HG02884 (cell line): ENCODE measurements around the gene RTN4IP1.
"Not testable (repeated sequence)": the region's sequence is repeated elsewhere in the genome, so short reads cannot be mapped to it uniquely, and the experiment has no call there.

Experiments used
- ATAC-seq: cut with Tn5 transposase; IDR thresholded peaks from one replicate; pipeline ENCODE4 v1.9.1; 2021; ENCODE audit warnings: mild to moderate bottlenecking, moderate library complexity; ENCODE audit not compliant: unreplicated experiment

The RTN4IP1 gene

DNA sequence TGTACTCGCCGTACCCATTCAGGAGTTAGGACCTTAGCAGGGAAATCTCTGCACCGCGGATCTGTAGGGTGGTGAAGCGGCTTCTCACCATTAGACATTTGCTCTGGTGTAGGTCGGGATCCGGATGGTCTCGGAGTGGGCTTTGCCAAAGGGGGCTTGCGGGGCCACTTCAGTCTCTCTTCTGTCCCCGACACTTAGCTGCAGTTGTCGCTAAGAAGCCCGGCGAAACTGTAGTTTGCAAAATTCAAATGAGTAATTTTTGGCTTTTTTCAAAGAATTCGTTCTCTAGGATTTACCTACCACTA, 513 bp upstream of the RTN4IP1 start:
- no peak for ATAC-seq

- ATAC-seq: no peak
Measured at GRCh38 chr6:106628658-106629102, 618 bp downstream of the RTN4IP1 start.

- not testable (repeated sequence) for ATAC-seq
Measured at GRCh38 chr6:106627760-106628159, 1.5 kb downstream of the RTN4IP1 start.

GRCh38 chr6:106626485-106626884, 2.8 kb downstream of the RTN4IP1 start:
- no peak for ATAC-seq

- no peak for ATAC-seq
Measured at GRCh38 chr6:106623039-106623438, 6.3 kb downstream of the RTN4IP1 start.

GRCh38 chr6:106622412-106622811, 6.9 kb downstream of the RTN4IP1 start:
- no peak for ATAC-seq

- no peak for ATAC-seq
Measured at GRCh38 chr6:106620931-106621672, 8.2 kb downstream of the RTN4IP1 start.

DNA sequence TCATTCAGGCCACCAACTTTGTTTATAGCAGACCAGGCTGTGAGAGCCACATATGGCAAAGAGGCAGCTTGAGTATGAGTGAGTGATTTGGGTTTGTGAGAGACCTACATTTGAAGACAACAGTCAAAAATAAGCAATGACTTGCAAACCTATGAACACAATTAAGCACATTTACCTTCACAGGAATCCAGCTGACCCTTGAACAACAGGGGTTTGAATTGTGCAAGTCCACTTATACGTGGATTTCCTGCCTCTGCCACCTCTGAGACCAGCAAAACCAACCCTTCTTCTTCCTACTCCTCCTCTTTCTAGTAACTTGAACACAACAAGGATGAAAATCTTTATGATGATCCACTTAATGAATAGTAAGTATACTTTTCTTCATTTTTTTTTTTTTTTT, 10.1 kb downstream of the RTN4IP1 start:
- no peak for ATAC-seq

GRCh38 chr6:106618324-106618723, 11.0 kb downstream of the RTN4IP1 start:
- ATAC-seq: no peak

DNA sequence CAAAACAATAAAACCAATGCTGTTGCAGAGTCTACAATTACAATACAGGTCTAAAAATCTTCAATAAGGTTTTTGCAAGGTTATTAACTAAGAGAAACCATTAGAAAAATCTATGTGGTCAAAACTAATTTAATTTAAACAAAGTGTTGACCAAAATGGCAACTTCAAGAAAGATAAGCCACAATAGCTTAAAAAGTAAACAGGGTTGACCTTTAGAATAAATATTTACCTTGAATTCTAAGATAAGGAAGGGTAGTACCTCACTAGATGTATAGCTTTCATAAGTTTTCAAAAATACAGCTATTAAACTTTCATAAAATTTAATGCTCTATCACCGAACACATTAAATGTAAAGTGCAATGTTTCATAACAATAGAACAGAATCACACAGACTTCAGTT, 11.4 kb downstream of the RTN4IP1 start:
- ATAC-seq: no peak

- no peak for ATAC-seq
Measured at GRCh38 chr6:106617302-106617701, 12.0 kb downstream of the RTN4IP1 start.

DNA sequence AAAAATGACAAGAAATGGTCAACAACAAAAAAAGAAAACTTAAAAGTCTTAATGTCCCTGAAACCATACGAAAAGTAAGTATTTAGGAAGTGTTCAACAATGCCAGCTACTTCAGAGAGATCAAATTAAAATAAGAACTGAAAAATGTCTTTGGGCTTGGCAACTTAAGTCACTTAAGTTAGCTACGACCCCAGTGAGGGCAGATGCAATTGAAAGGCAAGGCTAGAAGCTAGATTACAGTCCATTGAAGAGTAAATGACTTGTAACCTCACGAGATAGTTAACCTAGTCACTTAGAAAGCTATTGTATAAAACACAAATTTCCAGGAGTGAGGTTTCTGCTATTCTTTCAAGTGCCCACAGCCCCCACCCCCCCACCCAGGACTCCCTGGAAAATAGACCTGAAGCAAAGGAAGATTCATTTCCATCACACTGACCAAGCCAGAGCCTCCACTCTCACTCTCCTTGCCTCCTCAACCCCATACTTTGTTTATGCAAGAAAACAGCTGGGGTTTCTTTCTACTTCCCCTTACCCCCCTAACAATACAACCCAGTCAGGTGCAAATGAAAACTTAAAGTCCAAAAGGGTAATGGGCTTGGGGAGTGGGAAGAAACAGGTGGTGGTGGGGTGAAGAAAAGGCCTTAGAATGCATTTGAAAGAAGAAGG, 14.6 kb downstream of the RTN4IP1 start:
- no peak for ATAC-seq

DNA sequence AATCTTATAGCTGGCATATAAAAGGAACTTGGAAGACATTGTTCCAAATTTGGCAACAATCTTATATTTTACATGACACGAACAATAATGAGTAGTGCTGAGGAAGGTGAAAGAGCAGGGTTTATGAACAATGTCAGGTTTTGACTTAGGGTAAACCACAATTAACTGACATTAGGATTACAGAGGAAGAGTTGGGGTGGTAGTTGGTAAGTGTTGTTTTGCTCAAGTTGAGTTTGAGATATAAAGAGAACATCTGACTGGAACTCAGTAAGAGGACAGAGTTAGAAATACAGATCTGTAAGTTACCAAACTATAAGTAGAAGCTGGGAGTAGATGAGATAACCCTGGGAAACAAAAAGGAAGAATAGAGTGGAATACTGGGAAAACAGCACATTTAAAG, 15.1 kb downstream of the RTN4IP1 start:
- ATAC-seq: no peak

DNA sequence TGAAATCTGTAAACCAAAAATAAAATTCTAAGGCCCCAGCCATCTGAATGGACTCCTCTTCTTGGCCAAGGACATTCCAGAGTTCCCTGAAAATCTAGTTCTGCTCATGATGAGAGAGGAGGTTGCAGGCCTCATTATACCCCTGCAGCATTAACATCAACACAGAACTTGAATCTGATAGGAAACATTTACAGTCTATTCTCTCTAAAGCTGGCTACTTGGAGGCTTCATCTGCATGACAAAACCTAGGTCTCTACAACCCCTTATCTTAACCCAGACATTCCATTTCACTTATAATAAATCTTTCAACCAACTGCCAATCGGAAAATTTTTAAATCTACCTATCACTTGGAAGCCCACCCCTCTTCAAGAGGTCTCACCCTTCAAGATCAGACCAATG, 15.7 kb downstream of the RTN4IP1 start:
- ATAC-seq: no peak

DNA sequence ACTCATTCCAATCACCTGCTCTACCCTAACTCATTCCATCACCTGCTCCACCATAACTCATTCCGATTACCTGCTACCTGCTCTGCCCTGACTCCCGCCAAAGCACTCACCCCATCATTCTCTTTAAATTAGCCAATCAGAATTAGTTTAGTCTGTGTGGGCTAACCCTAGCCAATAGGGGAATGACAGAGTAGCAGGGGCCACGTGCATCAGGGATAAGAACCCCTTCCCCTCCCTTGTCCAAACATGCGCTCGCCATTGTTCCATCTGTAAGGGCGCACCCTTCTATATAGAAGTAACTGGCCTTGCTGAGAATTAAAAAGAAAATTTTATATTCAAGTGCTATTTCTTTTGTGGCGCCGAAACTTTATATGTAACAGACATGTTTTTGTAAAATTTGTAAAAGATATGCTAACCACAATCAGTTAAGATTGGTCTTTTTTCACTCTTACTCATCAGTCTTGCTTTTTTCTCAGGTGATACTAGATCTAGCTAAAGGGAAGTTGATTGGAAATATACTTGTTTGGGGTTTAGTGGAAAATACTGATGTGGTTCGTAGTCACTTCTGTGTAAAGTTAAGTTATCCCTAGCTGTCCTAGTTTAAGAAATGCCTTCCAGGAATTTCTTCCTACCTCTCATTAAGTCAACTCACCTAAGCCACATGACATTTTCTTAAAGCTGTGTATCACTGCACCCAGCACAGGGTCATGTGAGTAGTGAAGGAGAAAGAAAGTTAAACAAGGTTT, 16.5 kb downstream of the RTN4IP1 start:
- ATAC-seq: no peak

DNA sequence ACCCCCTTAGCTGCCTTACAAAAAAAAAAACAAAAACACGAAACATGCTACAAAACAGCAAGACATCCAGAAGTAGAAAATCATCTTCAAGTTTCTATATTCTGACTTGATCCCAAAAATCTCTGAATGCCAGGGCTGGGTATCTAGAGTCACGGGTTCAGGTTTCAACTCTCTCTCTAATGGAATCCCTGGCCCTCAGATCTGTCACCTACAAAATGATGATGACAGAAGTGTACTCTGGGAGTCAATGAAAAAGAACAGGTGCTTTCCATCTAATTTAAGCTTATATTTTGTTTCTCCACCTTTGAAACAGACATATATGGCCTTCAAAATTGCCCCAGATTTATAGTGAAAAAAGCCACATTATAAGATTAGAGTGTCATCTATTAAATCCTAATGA, 18.3 kb downstream of the RTN4IP1 start:
- no peak for ATAC-seq

GRCh38 chr6:106609699-106610098, 19.6 kb downstream of the RTN4IP1 start:
- no peak for ATAC-seq

DNA sequence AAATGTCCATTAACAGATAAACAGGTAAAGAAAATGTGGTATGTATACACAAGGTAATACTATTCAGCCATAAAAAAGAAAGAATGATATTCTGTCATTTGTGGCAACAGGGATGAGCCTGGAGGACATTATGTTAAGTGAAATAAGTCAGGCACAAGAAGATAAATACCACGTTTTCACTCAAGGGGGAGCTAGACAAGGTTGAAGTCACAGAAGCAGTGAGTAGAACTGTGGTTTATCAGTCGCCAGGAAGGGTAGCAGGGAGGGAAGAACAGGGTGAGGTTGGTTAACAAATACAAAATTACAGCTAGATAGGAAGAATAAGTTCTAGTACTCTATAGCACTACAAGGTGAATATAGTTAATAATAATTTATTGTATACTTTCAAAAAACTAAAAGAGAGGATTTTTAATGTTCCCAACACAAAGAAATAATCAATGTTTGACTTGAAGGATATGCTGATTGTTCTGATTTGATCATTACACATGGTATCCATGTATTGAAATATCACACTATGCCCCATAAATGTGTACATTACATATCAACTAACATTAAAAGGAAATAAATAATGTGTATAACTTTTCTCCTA, 21.1 kb downstream of the RTN4IP1 start:
- peak; percentile 69 for ATAC-seq

- ATAC-seq: no peak
Measured at GRCh38 chr6:106600329-106600728, 29.0 kb downstream of the RTN4IP1 start.

- ATAC-seq: no peak
Measured at GRCh38 chr6:106599440-106599839, 29.9 kb downstream of the RTN4IP1 start.

DNA sequence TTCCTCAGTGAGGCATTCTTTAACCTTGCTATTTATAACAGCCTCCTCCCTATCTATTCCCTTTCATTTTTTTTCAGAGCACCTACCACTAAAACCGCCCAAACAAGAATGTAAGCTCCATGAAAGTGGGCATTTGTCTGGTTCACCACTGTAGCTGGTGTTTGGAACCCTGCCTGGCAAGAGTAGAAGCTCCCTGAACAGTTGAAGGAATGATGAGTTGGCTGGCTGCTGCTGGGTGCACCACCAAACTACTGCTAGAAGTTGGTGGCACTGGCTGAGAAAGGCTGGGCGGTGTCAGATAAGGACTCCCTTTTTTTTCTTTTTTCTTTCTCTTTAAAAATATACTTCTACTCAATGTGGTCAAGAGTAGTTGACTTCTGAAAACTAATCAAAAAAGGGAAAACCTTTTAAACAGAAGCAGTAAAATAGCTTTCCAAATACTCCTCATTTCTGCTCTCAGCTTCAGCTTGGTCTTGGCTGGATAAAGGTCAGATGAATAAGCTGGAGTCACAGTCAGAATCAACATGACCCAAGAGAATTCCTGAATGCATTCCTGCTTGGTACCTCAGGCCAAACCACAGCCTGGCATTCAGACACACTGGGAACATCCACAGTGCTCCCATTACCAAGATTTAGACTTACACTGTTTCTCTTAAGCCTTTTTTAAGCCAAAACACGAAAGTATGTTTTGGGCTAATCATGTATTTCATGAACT, 38.0 kb downstream of the RTN4IP1 start:
- no peak for ATAC-seq
